Activated CD8-positive, alpha-beta memory T cell treated with anti-CD3 and anti-CD28 coated beads for 48 hours (primary cell): ENCODE results near the gene KCNQ5.
"Not testable (repeated sequence)": the region's sequence is repeated elsewhere in the genome, so short reads cannot be mapped to it uniquely, and the experiment has no call there.

Experiments
- DNase-seq, 3 experiments: peaks; one replicate each; pipeline ENCODE4 v3.0.0-alpha.2; 2020; ENCODE audit warnings: low read depth in 2 of 3, low spot score in 2 of 3

Gene KCNQ5

DNA sequence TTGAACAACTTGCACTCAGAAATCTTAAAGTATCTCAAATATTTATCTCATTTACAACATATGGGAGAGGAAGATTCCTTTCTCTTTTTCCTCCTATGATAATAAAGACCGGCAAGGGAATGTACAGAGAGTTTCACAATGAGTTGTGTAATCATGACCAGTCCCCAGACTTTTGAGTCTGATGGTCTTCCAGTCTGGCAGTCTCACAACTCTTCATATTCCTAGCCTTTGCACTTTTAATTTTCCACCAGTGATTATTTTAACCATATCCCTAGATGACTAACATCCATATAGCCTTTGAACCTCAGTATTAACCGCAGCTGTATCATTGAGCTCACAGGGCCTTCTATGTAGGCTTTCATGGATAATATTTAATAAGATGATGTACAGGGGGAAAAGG, 324.9 kb downstream of the KCNQ5 start:
- DNase-seq = no peak

DNA sequence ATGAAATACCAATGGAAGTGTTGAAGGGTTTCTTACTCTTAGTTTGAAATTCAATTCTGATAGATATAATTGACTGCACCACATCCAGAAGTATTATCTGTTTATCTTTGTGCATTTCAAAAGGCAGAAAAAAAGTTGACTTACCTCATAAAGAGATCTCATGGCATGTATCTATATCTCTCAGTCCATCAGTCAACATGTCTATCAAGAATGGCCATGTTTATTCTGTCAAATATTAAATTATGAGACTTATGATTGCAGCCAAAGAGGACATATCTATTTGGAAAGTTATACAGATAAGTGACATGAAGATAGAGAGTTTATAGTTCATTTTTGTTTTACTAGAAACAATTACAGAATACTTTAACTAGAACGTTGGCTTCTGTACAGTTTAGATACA, 325.7 kb downstream of the KCNQ5 start:
- DNase-seq = no peak

DNA sequence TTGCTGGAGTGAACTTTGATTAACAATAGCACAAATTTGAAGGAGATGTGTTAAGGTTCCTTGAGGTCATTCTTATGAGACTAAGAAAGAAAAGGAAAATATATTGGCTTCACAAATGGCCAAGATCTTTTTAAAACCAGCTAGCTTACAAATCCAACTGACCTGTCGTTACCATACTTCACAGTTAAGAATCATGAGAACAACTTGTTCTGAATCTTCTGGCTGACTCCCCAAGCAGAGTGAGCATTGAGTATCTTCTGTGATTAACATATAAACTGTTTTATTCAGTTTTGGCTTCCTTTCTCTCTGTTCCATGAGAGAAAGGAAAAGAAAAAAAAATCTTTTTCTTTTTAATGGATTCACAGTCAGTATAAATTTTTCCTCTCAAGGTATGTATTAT, 326.3 kb downstream of the KCNQ5 start:
- DNase-seq = no peak

DNA sequence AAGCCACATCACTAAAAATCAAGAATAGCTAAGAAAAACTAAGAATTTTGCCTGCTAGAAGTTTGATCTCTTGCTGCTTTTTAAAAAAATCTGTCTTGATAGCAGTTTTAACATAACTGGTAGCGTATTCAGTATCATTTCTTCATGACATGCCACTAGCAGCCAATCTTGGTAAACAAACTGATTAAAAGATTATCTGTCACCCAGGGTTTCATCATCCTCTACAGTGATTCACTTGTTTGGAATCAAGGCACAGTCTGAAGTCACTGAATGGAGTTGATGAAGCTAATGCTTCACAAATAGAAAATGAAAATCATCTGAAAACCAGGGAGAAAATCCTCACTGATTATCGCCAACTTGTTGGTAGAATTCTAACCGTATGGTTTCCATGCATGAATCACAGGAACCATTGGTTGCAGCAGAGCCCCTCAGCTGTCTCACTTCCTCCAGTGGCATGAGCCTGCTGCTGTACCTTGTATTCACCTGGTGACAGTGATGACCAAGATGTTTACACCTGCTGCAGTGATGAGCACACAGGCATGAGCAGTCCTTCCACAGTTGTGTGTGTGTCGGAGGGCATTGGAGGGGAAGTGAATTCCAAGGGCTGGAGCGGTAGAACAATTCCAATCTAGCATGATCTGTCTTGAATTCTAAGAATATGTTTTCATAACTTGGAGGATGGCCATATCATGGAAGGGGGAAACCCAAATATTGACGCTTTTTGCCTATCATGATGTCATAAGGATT, 328.4 kb downstream of the KCNQ5 start:
- DNase-seq = no peak

DNA sequence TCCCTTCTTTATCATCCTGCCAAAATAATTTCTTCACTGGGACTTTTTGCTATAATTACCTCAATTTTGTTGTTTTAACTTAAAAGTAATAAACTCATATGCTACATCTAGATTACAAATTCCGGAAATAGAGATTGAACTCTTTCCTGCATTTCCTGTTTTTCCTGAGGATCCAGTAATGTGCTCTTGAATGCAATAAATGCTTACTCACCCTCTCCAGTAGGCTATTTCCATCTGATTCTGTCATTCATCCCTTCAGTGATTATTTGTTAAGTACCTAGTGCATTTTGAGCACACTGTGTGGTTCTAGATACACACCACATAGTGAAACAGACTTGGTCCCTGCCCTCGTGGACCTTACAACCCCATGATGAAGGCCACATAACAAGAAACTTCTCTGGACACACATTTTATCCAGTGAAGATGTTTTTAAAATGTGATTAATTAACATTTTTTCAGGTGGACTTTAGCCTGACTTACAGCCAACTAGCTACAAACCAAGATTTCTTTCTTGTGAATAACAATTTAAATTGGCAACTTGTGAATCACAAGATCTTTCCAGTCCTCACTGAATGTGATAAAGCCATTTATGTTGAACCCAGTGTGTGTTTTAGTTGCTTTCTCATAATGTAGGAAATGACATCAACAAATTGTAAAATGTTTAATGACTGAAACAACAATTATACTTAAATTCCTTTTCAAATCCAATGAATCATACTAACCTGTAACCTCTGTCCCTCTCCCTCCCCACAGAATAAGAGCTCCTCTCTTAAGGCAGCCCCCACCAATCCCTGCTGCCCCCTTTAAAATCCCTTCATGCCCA, 331.2 kb downstream of the KCNQ5 start:
- DNase-seq = no peak

DNA sequence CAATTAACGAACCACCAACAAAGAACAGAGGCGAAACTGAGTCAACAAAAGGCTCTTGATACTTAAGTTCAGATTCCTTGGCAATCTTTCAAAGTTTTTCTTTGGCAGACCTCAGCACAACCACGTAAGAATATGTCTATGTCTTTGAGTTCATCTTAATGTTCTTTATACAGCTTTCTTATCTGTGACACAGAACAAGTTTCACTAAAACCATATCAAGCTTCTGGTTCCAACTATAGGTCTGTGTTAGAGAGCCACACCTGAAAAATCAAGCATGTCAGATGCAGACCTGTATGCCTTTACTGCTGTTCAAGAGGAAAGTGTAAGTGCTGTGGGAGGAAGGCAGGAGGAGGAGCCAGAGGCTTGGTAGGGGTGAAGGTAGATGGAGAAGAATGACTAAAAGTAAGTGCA, 332.1 kb downstream of the KCNQ5 start:
- DNase-seq = no peak

DNA sequence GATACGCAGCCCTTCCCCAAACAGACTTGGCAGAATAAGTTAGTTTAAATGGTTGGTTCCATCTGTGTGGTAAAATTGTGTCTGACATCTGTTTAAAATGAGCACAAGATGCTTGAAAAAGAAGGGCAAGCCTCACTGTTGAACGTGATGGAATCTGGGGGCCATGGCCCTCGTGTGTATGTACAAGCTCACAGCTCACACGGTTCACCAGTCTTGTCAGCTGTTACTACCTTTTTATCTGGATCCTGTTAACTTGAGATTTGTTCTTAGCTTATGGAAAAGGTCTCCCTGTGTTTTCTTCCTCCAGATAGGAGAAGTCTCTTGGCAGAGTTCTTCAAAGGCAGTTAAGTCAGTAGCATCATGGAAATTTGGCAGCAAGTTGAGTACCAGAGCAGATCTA, 332.9 kb downstream of the KCNQ5 start:
- DNase-seq = no peak

- DNase-seq = no peak
These were observed 333.8 kb downstream of the KCNQ5 start for GRCh38 chr6:72955666-72956065.

DNA sequence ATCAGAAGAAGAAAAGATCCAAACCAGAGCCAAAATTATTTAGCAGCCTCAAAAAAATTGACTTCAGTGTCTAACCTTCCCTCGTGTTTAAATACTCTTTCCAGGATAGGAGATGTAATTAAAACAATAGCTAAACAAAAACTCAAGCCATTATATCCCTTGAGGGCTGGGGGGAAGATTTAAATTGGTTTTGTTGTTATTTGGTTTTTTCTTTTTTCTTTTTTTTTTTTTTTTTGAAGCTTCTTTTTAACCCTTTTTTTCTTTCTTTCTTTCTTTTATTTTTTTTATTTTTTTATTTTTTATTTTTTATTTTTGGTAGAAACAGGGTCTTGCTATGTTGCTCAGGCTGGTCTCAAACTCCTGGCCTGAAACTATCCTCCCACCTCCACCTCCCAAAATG, 334.4 kb downstream of the KCNQ5 start:
- DNase-seq = no peak

DNA sequence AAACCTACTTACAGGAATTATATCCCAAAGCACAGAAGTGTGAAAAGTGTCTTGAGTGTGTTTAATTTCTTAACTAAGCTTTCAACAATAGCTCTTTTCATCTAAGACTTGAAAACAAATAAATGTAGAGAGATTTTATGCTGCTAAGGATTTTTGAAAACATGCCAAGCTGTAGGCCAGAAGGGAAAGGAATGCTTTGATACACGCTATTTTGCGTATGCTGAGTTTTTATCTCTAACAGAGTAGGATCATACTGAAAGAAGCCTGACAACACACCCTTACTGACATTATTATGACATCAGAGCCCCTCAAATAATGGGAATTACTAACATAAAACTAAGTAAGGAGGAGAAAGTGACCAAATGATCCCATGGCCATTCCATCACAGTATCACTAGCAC, 338.0 kb downstream of the KCNQ5 start:
- no peak for DNase-seq

- no peak for DNase-seq
These were observed 342.1 kb downstream of the KCNQ5 start for GRCh38 chr6:72963946-72964345.

DNA sequence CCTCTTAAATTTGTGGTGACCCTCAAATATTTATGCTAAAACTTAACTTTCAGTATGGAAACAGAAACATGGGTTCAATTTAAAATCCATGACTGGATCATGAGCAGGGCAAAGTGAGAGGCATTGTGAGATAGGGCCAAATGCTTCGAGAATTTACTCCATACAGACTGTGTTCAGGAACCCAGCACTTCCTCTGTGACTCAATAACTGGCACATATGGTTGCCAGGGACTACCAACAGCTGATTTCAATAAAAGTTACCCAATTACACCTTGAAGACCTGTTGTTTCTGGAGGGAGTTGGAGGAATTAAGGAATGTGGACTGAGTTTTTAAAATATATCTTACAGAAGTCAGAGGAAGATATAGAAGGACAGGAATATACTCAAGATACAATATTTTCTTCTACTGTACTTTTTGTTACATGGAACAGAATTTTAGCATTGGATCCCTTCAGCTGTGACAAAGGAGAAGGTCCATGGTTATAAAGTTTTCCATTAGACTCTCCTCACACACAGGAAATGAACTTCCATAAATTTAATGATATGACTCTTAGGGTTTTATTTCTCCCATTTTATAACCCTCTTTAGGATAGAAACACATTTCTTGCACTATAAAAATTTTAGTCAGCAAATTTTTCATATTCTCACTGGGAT, 344.9 kb downstream of the KCNQ5 start:
- DNase-seq = no peak

- DNase-seq = no peak
These were observed 345.5 kb downstream of the KCNQ5 start for GRCh38 chr6:72967329-72967728.

DNA sequence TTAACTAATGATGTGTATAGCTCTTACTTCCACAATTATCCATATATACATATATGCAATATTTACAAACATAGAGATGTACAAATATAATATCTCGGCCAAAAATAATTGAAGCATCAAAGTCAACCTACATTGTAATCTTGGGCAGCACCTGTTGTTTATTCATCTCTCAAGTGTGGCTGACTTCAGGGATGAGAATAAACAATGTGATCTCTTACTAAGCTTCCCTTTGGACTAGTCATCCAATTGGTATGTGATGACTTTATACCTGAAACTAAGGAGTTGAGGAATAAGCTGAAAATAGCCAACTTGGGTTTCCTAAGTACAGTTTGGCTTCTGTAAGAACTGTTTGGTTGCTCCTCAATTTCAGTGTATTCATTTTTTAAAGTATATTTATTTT, 346.8 kb downstream of the KCNQ5 start:
- DNase-seq = no peak

DNA sequence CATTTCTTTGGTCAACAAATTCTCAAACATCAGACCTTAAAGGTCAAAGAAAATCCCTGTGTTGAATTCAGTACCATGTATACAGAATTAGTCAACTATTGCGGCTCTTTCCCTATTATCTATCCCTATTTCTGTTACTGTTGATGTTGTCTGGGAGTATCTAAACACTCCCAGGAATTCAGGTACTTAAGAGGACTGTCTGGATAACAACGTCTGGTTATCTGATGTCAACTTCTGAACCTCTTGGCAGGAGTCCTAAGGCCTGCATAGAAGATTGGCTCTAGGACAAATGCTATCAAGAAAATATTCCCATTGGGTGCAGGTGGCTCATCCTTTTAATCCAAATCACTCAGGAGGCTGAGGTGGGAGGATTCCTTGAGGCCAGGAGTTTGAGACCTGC, 347.8 kb downstream of the KCNQ5 start:
- no peak for DNase-seq

DNA sequence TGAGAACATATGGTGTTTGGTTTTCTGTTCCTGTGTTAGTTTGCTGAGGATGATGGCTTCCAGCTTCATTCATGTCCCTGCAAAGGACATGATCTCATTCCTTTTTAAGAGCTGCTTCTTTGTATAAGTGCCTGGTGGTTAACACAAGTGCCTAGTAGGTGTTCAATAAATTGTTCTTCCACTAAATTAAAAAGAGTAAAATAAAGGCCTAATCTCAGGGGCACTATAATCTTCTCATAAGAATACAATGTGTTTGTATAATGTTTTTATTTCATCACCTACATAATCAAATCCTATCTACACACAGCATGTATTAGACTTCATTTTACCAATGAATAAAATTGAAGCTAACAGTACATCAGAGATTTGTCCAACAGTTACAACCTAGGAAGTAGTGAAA, 350.7 kb downstream of the KCNQ5 start:
- DNase-seq = no peak

GRCh38 chr6:72974276-72974675, 352.4 kb downstream of the KCNQ5 start:
- no peak for DNase-seq

GRCh38 chr6:72975352-72975752, 353.5 kb downstream of the KCNQ5 start:
- DNase-seq = no peak

DNA sequence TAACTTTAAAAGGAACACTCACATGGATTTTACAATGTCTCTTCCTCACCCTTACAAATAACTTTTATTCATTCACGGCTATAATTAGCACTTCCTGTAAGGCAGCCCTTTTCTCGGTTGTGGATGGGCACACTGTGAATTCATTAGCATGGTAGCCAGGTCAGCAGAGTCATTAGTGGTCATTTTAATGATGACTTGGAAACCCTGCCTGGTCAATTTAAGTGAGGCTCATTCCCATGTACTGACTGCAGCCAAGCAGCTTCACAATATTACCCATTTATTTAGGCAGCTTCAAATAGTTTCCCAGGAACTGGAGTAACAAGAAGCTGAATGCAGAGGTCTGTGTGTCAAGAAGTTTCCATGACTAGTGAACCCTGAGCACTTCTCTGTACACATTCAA, 354.6 kb downstream of the KCNQ5 start:
- no peak for DNase-seq

DNA sequence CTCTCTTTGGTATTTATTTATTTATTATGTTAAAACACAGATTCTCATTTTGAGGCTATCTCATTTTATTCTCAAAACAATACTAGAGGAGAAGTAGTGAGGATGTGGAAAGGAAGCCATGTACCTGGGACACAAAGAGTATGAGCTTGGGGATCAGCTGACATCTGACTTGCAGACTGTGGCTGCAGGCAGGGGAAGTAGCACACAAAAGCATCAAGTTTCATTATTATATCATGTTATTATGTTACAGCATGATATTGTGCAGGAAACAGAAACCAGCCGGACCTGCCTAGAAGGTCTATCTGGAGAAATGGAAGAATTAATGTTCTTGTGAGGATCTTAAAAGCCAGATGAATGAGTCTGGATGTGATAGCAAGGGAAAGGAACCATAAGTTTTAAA, 355.2 kb downstream of the KCNQ5 start:
- DNase-seq = no peak

- DNase-seq = not testable (repeated sequence)
These were observed 356.9 kb downstream of the KCNQ5 start for GRCh38 chr6:72978808-72979207.

GRCh38 chr6:72984189-72984831, 362.4 kb downstream of the KCNQ5 start:
- not testable (repeated sequence) for DNase-seq
